HG02798 (cell line): Measurements from ENCODE around the gene OTOF.

Source experiments
- ATAC-seq: cut with Tn5 transposase; IDR thresholded peaks from one replicate; pipeline ENCODE4 v1.9.1; 2021; ENCODE audit warnings: mild to moderate bottlenecking; ENCODE audit not compliant: unreplicated experiment, poor library complexity

Gene OTOF

GRCh38 chr2:26503231-26503880, 25.4 kb upstream of the OTOF start:
- peak; percentile 46 for ATAC-seq

GRCh38 chr2:26500406-26500805, 22.5 kb upstream of the OTOF start:
- ATAC-seq: no peak

- ATAC-seq: no peak
These were observed 17.9 kb upstream of the OTOF start for GRCh38 chr2:26495705-26496297.

GRCh38 chr2:26494891-26495290, 17.0 kb upstream of the OTOF start:
- no peak for ATAC-seq

- no peak for ATAC-seq
These were observed 16.3 kb upstream of the OTOF start for GRCh38 chr2:26494199-26494598.

GRCh38 chr2:26493566-26493965, 15.6 kb upstream of the OTOF start:
- no peak for ATAC-seq

- no peak for ATAC-seq
These were observed 15.0 kb upstream of the OTOF start for GRCh38 chr2:26492749-26493515.

- ATAC-seq: no peak
These were observed 13.7 kb upstream of the OTOF start for GRCh38 chr2:26491563-26492167.

- no peak for ATAC-seq
These were observed 11.4 kb upstream of the OTOF start for GRCh38 chr2:26489213-26489850.

GRCh38 chr2:26488463-26489212, 10.7 kb upstream of the OTOF start:
- ATAC-seq: no peak

- no peak for ATAC-seq
These were observed 9.3 kb upstream of the OTOF start for GRCh38 chr2:26487192-26487591.

- no peak for ATAC-seq
These were observed 8.9 kb upstream of the OTOF start for GRCh38 chr2:26486789-26487188.

- ATAC-seq: no peak
These were observed 7.9 kb upstream of the OTOF start for GRCh38 chr2:26485725-26486418.

- ATAC-seq: no peak
These were observed 7.2 kb upstream of the OTOF start for GRCh38 chr2:26485099-26485498.

- ATAC-seq: no peak
These were observed 6.7 kb upstream of the OTOF start for GRCh38 chr2:26484579-26484978.

GRCh38 chr2:26483957-26484565, 6.1 kb upstream of the OTOF start:
- ATAC-seq: no peak

GRCh38 chr2:26483516-26483915, 5.6 kb upstream of the OTOF start:
- ATAC-seq: no peak

GRCh38 chr2:26483027-26483326, 5.1 kb upstream of the OTOF start:
- no peak for ATAC-seq
